ENCODE data around the gene GSE1.

- TF ChIP-seq POLR2A (IDR thresholded peaks at IDR 0.05; ENCODE audit: low read depth, low read length) = no peak
- TF ChIP-seq POLR2AphosphoS5 (IDR thresholded peaks at IDR 0.05; ENCODE audit: low read depth, low read length) = no peak
- TF ChIP-seq TAF1 (IDR thresholded peaks at IDR 0.05; ENCODE audit: low read depth, low read length) = no peak
Measured at GRCh38 chr16:85593494-85594221, 19.5 kb upstream of the GSE1 start.
